ENCODE measurements around the gene PHLDB1.

DNA sequence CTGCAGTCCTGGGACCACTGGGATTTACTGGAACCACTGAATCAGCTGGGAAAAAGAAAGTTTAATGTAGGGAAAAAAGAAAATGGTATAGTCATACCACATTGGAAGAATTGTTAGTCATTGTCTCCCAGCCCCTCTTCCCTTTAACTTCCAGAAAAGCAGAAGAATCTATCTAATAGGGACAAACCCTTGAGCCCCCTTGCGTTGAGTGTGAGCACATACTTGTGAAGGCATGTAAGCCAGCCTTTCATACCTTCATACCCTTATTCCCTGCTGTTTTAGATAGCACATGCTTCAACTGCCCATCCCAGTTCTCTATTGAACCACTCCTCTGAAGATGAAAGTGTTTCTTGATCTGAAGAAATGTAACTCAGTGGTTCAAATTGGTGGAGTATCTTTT, 65.4 kb downstream of the PHLDB1 start:
- TF ChIP-seq, protein P1, sequence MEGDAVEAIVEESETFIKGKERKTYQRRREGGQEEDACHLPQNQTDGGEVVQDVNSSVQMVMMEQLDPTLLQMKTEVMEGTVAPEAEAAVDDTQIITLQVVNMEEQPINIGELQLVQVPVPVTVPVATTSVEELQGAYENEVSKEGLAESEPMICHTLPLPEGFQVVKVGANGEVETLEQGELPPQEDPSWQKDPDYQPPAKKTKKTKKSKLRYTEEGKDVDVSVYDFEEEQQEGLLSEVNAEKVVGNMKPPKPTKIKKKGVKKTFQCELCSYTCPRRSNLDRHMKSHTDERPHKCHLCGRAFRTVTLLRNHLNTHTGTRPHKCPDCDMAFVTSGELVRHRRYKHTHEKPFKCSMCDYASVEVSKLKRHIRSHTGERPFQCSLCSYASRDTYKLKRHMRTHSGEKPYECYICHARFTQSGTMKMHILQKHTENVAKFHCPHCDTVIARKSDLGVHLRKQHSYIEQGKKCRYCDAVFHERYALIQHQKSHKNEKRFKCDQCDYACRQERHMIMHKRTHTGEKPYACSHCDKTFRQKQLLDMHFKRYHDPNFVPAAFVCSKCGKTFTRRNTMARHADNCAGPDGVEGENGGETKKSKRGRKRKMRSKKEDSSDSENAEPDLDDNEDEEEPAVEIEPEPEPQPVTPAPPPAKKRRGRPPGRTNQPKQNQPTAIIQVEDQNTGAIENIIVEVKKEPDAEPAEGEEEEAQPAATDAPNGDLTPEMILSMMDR (IDR thresholded peaks at IDR 0.05; ENCODE audit: low read depth, low read length, poor library complexity, severe bottlenecking) = no peak
- no peak for TF ChIP-seq EZH2phosphoT487 (IDR thresholded peaks at IDR 0.05; ENCODE audit: borderline replicate concordance, low read length)
